Upper lobe of left lung (tissue), 4 donors: ENCODE data around the gene IL1RAPL1.

Source experiments
- POLR2A ChIP-seq, 4 donors: fragments of 450-650 bp; IDR thresholded peaks; one replicate each; pipeline ENCODE4 v1.5.1; 2016 to 2017; ENCODE audit warnings: antibody characterized with exemption in 4 of 4, mild to moderate bottlenecking in 2 of 4
- TF ChIP-seq, protein P1 (sequence below), 6 experiments: fragments of 450-650 bp in 4 of 6; fragments of 200-600 bp in 2 of 6; sonication (generic) in 2 of 6; IDR thresholded peaks; one replicate each; pipeline ENCODE4 v1.5.1; 2016 to 2019; ENCODE audit warnings: antibody characterized with exemption in 6 of 6

DNA sequence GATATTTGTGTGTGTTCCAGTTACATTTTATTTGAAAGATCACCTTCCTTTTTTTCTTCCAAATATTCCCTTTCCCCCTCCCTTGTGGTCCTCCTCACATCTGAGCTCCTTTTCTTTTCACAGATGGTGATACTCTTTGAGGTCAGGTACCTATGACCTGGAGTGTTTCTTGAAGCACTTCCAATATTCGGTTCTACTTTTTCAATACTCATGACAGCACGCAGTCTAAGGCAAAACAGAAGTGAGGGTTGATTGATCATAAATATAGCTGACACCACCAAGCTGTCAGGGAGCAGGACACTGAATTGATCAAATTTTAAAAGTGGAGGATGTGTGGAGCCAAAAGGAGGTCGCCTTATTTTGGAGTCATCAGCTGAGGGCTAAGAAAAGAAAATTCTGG lies 1293.7 kb downstream of the IL1RAPL1 start:
- TF ChIP-seq, protein P1, sequence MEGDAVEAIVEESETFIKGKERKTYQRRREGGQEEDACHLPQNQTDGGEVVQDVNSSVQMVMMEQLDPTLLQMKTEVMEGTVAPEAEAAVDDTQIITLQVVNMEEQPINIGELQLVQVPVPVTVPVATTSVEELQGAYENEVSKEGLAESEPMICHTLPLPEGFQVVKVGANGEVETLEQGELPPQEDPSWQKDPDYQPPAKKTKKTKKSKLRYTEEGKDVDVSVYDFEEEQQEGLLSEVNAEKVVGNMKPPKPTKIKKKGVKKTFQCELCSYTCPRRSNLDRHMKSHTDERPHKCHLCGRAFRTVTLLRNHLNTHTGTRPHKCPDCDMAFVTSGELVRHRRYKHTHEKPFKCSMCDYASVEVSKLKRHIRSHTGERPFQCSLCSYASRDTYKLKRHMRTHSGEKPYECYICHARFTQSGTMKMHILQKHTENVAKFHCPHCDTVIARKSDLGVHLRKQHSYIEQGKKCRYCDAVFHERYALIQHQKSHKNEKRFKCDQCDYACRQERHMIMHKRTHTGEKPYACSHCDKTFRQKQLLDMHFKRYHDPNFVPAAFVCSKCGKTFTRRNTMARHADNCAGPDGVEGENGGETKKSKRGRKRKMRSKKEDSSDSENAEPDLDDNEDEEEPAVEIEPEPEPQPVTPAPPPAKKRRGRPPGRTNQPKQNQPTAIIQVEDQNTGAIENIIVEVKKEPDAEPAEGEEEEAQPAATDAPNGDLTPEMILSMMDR (IDR thresholded peaks at IDR 0.05) = no peak
- TF ChIP-seq POLR2A (IDR thresholded peaks at IDR 0.05) = no peak
